Peyer's patch (tissue), 4 donors: ENCODE measurements around the gene ACLY. TPM values are rescaled to one million over a fixed set of nuclear protein-coding genes. Genes with fewer than 3 reads are reported as not detected.
A peak's percentile ranks its signal among the peaks of the same experiment; 100 is the strongest.

Experiments used
- DNase-seq, 3 donors: peaks; one replicate each; pipeline ENCODE4 v3.0.0-alpha.2; 2017 to 2019
- H3K27ac ChIP-seq, 4 donors: fragments of 200-600 bp; sonication (generic); one replicate each; pipeline ENCODE4 v1.5.1; 2016 to 2019
- H3K27me3 ChIP-seq, 2 donors: fragments of 200-600 bp; sonication (generic); one replicate each; pipeline ENCODE4 v1.5.1; 2019
- H3K36me3 ChIP-seq, 3 donors: fragments of 200-600 bp; sonication (generic); one replicate each; pipeline ENCODE4 v1.5.1; 2016 to 2019
- H3K4me1 ChIP-seq, 4 donors: fragments of 200-600 bp; sonication (generic); one replicate each; pipeline ENCODE4 v1.5.1; 2016 to 2019
- H3K4me3 ChIP-seq, 4 donors: fragments of 200-600 bp; sonication (generic); 1 replicate in 3 of 4; 2 replicates in 1 of 4; pipeline ENCODE4 v1.5.1; 2016 to 2019; ENCODE audit warnings: mild to moderate bottlenecking in 1 of 4
- H3K9me3 ChIP-seq, 4 donors: fragments of 200-600 bp; sonication (generic); one replicate each; pipeline ENCODE4 v1.5.1; 2016 to 2019; ENCODE audit warnings: mild to moderate bottlenecking in 1 of 4
- POLR2A ChIP-seq, 2 donors: fragments of 450-650 bp; IDR thresholded peaks; one replicate each; pipeline ENCODE4 v1.5.1; 2017; ENCODE audit warnings: antibody characterized with exemption in 2 of 2, mild to moderate bottlenecking in 2 of 2, moderate library complexity in 2 of 2
- total RNA-seq, 4 donors: library from RNA; depleted of rRNA; stranded (reverse); fragments of >200 nt; gene quantifications; one replicate each; pipeline ENCODE4 v1.1.0, GENCODE V29; 2016
- TF ChIP-seq, protein P1 (sequence below), 6 experiments: fragments of 450-650 bp in 4 of 6; fragments of 200-600 bp in 2 of 6; sonication (generic) in 1 of 6; IDR thresholded peaks; one replicate each; pipeline ENCODE4 v1.5.1; 2017 to 2019; ENCODE audit warnings: antibody characterized with exemption in 6 of 6, mild to moderate bottlenecking in 3 of 6, moderate library complexity in 1 of 6

Gene ACLY
- total RNA-seq, 4 donors from 2014 or later: 54.5 to 108 (median 74.0) TPM

DNA sequence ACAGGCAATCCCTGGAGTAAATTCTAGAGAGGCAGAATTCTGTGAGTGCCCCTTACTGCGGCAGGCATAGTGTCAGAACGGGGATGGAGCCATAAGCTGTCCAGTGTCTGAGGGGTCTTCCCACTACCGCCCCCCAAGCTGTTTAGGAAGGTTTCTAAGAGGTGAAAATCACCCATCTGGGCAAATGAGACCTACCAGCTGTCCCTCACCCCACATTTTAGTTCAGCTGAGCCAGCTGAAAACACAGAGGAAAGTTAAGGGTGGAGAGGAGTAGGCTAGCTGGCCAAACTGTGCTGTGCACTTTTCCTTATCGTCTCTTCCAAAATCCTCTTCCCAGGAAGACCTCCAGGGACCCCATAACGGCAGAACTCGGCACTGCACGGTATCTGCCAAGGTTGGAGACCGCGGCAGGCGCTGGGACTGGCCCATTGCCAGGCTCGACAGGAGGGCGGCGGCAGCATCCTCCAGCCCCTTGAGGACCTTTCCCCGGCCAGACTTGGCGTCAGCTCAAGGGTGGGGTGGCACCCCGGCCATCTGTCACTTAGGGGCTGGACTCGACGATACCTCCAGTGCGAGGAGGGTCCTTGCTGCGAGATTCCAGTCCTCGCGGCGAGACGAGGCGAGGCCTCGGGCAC lies 955 bp downstream of the ACLY start:
- H3K27ac ChIP-seq: peak overlapping the region; percentile 87 to 92 (median 90)
- peaks cover 0 to 51% (median 6%) of the 10 kb centered on the region in 4 donors for H3K4me1 ChIP-seq
- no peaks in the 10 kb centered on the region for H3K27me3 ChIP-seq
- no peak for TF ChIP-seq POLR2A (IDR thresholded peaks at IDR 0.05)
- TF ChIP-seq, protein P1, sequence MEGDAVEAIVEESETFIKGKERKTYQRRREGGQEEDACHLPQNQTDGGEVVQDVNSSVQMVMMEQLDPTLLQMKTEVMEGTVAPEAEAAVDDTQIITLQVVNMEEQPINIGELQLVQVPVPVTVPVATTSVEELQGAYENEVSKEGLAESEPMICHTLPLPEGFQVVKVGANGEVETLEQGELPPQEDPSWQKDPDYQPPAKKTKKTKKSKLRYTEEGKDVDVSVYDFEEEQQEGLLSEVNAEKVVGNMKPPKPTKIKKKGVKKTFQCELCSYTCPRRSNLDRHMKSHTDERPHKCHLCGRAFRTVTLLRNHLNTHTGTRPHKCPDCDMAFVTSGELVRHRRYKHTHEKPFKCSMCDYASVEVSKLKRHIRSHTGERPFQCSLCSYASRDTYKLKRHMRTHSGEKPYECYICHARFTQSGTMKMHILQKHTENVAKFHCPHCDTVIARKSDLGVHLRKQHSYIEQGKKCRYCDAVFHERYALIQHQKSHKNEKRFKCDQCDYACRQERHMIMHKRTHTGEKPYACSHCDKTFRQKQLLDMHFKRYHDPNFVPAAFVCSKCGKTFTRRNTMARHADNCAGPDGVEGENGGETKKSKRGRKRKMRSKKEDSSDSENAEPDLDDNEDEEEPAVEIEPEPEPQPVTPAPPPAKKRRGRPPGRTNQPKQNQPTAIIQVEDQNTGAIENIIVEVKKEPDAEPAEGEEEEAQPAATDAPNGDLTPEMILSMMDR (IDR thresholded peaks at IDR 0.05): no peak
- no peaks in the 10 kb centered on the region for H3K9me3 ChIP-seq
- H3K36me3 ChIP-seq: peaks cover 0 to 8% (median 0%) of the 10 kb centered on the region in 3 donors
- peak in 2 of 3 donors; percentile 31 to 70 for DNase-seq
- peak overlapping the region; percentile 83 to 94 (median 86) for H3K4me3 ChIP-seq

DNA sequence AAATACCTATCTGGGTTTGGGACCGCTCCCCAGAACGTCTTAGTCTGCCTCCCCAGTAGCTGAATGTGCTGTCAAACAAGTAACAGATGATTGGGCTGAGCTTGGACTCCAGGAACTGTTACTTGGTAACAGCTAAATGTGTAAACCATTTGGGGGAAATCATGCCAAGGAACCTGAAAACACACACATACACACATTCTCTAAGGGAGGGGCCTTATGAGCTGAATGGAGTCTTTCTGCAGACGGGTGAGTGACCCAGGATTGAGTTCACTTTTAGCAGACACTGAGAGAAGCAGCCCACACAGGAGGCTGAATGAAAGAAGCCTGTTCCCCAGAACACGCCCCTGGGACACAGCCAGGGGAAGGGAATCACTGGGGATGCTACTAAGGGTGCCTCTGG lies 1.6 kb downstream of the ACLY start:
- Histone ChIP-seq H3K4me1 (peaks cover 0 to 51% (median 6%) of the 10 kb centered on the region in 4 donors), H3K36me3 (peaks cover 0 to 14% (median 0%) of the 10 kb centered on the region in 3 donors), H3K9me3 (no peaks in the 10 kb centered on the region), H3K27ac (peak overlapping the region in 1 of 4 donors; percentile 90), H3K4me3 (peak overlapping the region in 1 of 4 donors; percentile 89), H3K27me3 (no peaks in the 10 kb centered on the region)
- no peak for DNase-seq
- TF ChIP-seq, protein P1 (IDR thresholded peaks at IDR 0.05): no peak
- TF ChIP-seq POLR2A (IDR thresholded peaks at IDR 0.05): no peak

DNA sequence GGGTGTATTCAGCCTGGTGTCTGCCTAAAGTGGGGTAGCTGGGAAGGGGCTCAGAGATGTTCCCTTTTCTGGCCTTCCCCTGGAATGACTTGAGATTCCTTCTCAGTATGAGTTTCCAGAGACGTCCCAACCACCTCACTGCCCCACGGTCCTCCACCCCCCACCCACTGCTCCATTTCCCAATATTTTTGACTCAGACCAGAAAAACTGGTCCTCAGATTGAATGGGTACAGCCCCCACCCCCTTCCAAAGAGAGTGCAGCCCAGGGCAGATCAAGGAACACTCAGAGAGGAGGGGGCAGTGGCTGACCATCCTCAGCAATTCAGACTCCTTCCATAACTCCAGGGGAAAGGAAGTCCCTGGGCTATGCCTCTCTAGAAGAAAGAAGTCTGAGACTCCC lies 3.2 kb downstream of the ACLY start:
- DNase-seq: no peak
- no peak overlapping the region for H3K4me3 ChIP-seq
- no peaks in the 10 kb centered on the region for H3K27me3 ChIP-seq
- TF ChIP-seq, protein P1 (IDR thresholded peaks at IDR 0.05): no peak
- no peak for TF ChIP-seq POLR2A (IDR thresholded peaks at IDR 0.05)
- H3K27ac ChIP-seq: no peak overlapping the region
- peaks cover 0 to 30% (median 0%) of the 10 kb centered on the region in 3 donors for H3K36me3 ChIP-seq
- H3K4me1 ChIP-seq: peaks cover 0 to 51% (median 6%) of the 10 kb centered on the region in 4 donors
- no peaks in the 10 kb centered on the region for H3K9me3 ChIP-seq

DNA sequence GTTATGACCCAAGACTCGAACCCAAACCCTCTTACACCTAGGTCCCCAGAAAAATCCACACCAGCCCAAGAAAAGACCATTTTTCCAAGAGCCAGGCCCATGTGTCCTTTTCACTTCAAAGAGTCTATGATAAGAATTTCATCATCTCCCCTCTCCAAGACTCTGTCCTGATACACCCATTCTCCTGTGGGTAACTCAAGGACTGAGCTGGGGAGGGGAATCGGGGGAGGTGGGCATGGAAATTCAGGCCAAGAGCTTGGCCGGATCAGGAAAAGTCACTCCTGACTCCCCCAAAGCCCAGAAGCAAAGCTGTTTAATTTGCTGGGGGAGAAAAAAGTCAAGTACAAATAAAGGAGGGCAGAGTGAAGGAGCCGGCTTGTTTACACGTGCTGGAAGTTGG lies 3.7 kb downstream of the ACLY start:
- no peak for DNase-seq
- Histone ChIP-seq H3K27me3 (no peaks in the 10 kb centered on the region), H3K4me3 (no peak overlapping the region), H3K9me3 (no peaks in the 10 kb centered on the region), H3K27ac (no peak overlapping the region), H3K4me1 (peaks cover 0 to 51% (median 6%) of the 10 kb centered on the region in 4 donors), H3K36me3 (peaks cover 0 to 36% (median 0%) of the 10 kb centered on the region in 3 donors)
- TF ChIP-seq POLR2A (IDR thresholded peaks at IDR 0.05): no peak
- TF ChIP-seq, protein P1 (IDR thresholded peaks at IDR 0.05): no peak

DNA sequence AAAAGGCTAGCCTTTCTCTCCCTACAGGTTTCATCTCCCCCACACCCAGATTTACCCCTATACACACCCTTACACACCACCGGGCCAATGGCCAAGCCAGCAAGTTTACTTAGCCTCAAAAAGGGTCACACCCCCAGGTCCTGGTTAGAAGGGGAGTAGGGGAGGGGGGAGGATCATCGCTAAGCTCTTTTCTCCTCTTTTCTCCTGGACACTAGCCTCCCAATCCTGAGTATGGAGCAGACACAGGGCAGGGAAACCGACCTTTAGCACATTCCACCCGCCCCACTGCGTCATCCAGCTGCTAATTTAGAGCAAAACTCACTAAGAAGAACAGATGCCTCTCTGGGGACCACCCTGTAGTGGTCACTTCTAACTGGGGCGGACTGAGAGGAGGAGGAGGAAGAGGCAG lies 4.4 kb downstream of the ACLY start:
- peak in 2 of 3 donors; percentile 54 to 61 for DNase-seq
- Histone ChIP-seq H3K4me1 (peaks cover 0 to 44% (median 5%) of the 10 kb centered on the region in 4 donors), H3K27ac (peak overlapping the region in 1 of 4 donors; percentile 32), H3K36me3 (peaks cover 0 to 42% (median 0%) of the 10 kb centered on the region in 3 donors), H3K27me3 (no peaks in the 10 kb centered on the region), H3K9me3 (no peaks in the 10 kb centered on the region), H3K4me3 (no peak overlapping the region)
- TF ChIP-seq, protein P1 (IDR thresholded peaks at IDR 0.05): no peak
- no peak for TF ChIP-seq POLR2A (IDR thresholded peaks at IDR 0.05)
